Measurements from ENCODE around the gene MARK3.

Gene MARK3

GRCh38 chr14:103428723-103429556 is 43.7 kb downstream of the MARK3 start:
- Mint-ChIP-seq H3K9me3 (no peaks in the 10 kb centered on the region), H3K4me3 (no peak overlapping the region), H3K4me1 (ENCODE audit: low read depth) (peaks cover 52% of the 10 kb centered on the region), H3K27me3 (no peaks in the 10 kb centered on the region), H3K36me3 (ENCODE audit: low read depth) (peaks cover 30% of the 10 kb centered on the region), H3K27ac (peak overlapping the region; percentile 79)

- H3K4me1 Mint-ChIP-seq (ENCODE audit: low read depth), result peaks cover 49% of the 10 kb centered on the region
- H3K9me3 Mint-ChIP-seq, result no peaks in the 10 kb centered on the region
- H3K36me3 Mint-ChIP-seq (ENCODE audit: low read depth), result peaks cover 28% of the 10 kb centered on the region
- no peak overlapping the region for H3K4me3 Mint-ChIP-seq
- no peaks in the 10 kb centered on the region for H3K27me3 Mint-ChIP-seq
- H3K27ac Mint-ChIP-seq, result peak overlapping the region; percentile 63
These were observed 45.1 kb downstream of the MARK3 start for GRCh38 chr14:103430358-103430757.

- no peaks in the 10 kb centered on the region for H3K9me3 Mint-ChIP-seq
- H3K27ac Mint-ChIP-seq, result no peak overlapping the region
- H3K27me3 Mint-ChIP-seq, result no peaks in the 10 kb centered on the region
- peaks cover 35% of the 10 kb centered on the region for H3K4me1 Mint-ChIP-seq (ENCODE audit: low read depth)
- H3K4me3 Mint-ChIP-seq, result no peak overlapping the region
- peaks cover 33% of the 10 kb centered on the region for H3K36me3 Mint-ChIP-seq (ENCODE audit: low read depth)
These were observed 47.4 kb downstream of the MARK3 start for GRCh38 chr14:103432627-103433026.

GRCh38 chr14:103433916-103434563 is 48.8 kb downstream of the MARK3 start:
- Mint-ChIP-seq H3K4me1 (ENCODE audit: low read depth) (peaks cover 21% of the 10 kb centered on the region), H3K27ac (no peak overlapping the region), H3K4me3 (no peak overlapping the region), H3K36me3 (ENCODE audit: low read depth) (peaks cover 41% of the 10 kb centered on the region), H3K9me3 (no peaks in the 10 kb centered on the region), H3K27me3 (no peaks in the 10 kb centered on the region)

GRCh38 chr14:103434868-103435442 is 49.7 kb downstream of the MARK3 start:
- Mint-ChIP-seq H3K36me3 (ENCODE audit: low read depth) (peaks cover 51% of the 10 kb centered on the region), H3K27me3 (no peaks in the 10 kb centered on the region), H3K9me3 (no peaks in the 10 kb centered on the region), H3K27ac (no peak overlapping the region), H3K4me3 (no peak overlapping the region), H3K4me1 (ENCODE audit: low read depth) (peaks cover 14% of the 10 kb centered on the region)

- H3K9me3 Mint-ChIP-seq, result no peaks in the 10 kb centered on the region
- H3K4me1 Mint-ChIP-seq (ENCODE audit: low read depth), result peaks cover 17% of the 10 kb centered on the region
- no peaks in the 10 kb centered on the region for H3K27me3 Mint-ChIP-seq
- no peak overlapping the region for H3K4me3 Mint-ChIP-seq
- no peak overlapping the region for H3K27ac Mint-ChIP-seq
- H3K36me3 Mint-ChIP-seq (ENCODE audit: low read depth), result peaks cover 52% of the 10 kb centered on the region
These were observed 51.3 kb downstream of the MARK3 start for GRCh38 chr14:103436533-103436932.

GRCh38 chr14:103442288-103442687 is 57.1 kb downstream of the MARK3 start:
- Mint-ChIP-seq H3K36me3 (ENCODE audit: low read depth) (peaks cover 52% of the 10 kb centered on the region), H3K27me3 (no peaks in the 10 kb centered on the region), H3K27ac (no peak overlapping the region), H3K4me1 (ENCODE audit: low read depth) (peaks cover 38% of the 10 kb centered on the region), H3K4me3 (no peak overlapping the region), H3K9me3 (no peaks in the 10 kb centered on the region)

GRCh38 chr14:103443111-103443510 is 57.9 kb downstream of the MARK3 start:
- Mint-ChIP-seq H3K27ac (no peak overlapping the region), H3K4me1 (ENCODE audit: low read depth) (peaks cover 46% of the 10 kb centered on the region), H3K36me3 (ENCODE audit: low read depth) (peaks cover 47% of the 10 kb centered on the region), H3K27me3 (no peaks in the 10 kb centered on the region), H3K9me3 (no peaks in the 10 kb centered on the region), H3K4me3 (no peak overlapping the region)

GRCh38 chr14:103444837-103445524 is 59.8 kb downstream of the MARK3 start:
- H3K9me3 Mint-ChIP-seq, result no peaks in the 10 kb centered on the region
- no peaks in the 10 kb centered on the region for H3K27me3 Mint-ChIP-seq
- peaks cover 48% of the 10 kb centered on the region for H3K4me1 Mint-ChIP-seq (ENCODE audit: low read depth)
- peaks cover 37% of the 10 kb centered on the region for H3K36me3 Mint-ChIP-seq (ENCODE audit: low read depth)
- no peak overlapping the region for H3K4me3 Mint-ChIP-seq
- no peak overlapping the region for H3K27ac Mint-ChIP-seq

GRCh38 chr14:103445806-103446205 is 60.6 kb downstream of the MARK3 start:
- H3K36me3 Mint-ChIP-seq (ENCODE audit: low read depth), result peaks cover 37% of the 10 kb centered on the region
- H3K4me1 Mint-ChIP-seq (ENCODE audit: low read depth), result peaks cover 46% of the 10 kb centered on the region
- H3K27ac Mint-ChIP-seq, result no peak overlapping the region
- H3K9me3 Mint-ChIP-seq, result no peaks in the 10 kb centered on the region
- H3K4me3 Mint-ChIP-seq, result no peak overlapping the region
- no peaks in the 10 kb centered on the region for H3K27me3 Mint-ChIP-seq

GRCh38 chr14:103448097-103448496 is 62.9 kb downstream of the MARK3 start:
- Mint-ChIP-seq H3K27ac (no peak overlapping the region), H3K4me1 (ENCODE audit: low read depth) (peaks cover 39% of the 10 kb centered on the region), H3K9me3 (no peaks in the 10 kb centered on the region), H3K27me3 (no peaks in the 10 kb centered on the region), H3K4me3 (no peak overlapping the region), H3K36me3 (ENCODE audit: low read depth) (peaks cover 41% of the 10 kb centered on the region)

GRCh38 chr14:103449634-103450161 is 64.5 kb downstream of the MARK3 start:
- no peak overlapping the region for H3K4me3 Mint-ChIP-seq
- H3K27ac Mint-ChIP-seq, result no peak overlapping the region
- peaks cover 40% of the 10 kb centered on the region for H3K36me3 Mint-ChIP-seq (ENCODE audit: low read depth)
- peaks cover 30% of the 10 kb centered on the region for H3K4me1 Mint-ChIP-seq (ENCODE audit: low read depth)
- H3K9me3 Mint-ChIP-seq, result no peaks in the 10 kb centered on the region
- H3K27me3 Mint-ChIP-seq, result no peaks in the 10 kb centered on the region

- no peak overlapping the region for H3K27ac Mint-ChIP-seq
- no peak overlapping the region for H3K4me3 Mint-ChIP-seq
- H3K27me3 Mint-ChIP-seq, result no peaks in the 10 kb centered on the region
- peaks cover 42% of the 10 kb centered on the region for H3K36me3 Mint-ChIP-seq (ENCODE audit: low read depth)
- peaks cover 28% of the 10 kb centered on the region for H3K4me1 Mint-ChIP-seq (ENCODE audit: low read depth)
- H3K9me3 Mint-ChIP-seq, result no peaks in the 10 kb centered on the region
These were observed 65.2 kb downstream of the MARK3 start for GRCh38 chr14:103450416-103450815.

- H3K4me1 Mint-ChIP-seq (ENCODE audit: low read depth), result peaks cover 18% of the 10 kb centered on the region
- H3K27ac Mint-ChIP-seq, result no peak overlapping the region
- no peak overlapping the region for H3K4me3 Mint-ChIP-seq
- H3K9me3 Mint-ChIP-seq, result no peaks in the 10 kb centered on the region
- H3K27me3 Mint-ChIP-seq, result no peaks in the 10 kb centered on the region
- H3K36me3 Mint-ChIP-seq (ENCODE audit: low read depth), result peaks cover 40% of the 10 kb centered on the region
These were observed 66.2 kb downstream of the MARK3 start for GRCh38 chr14:103451401-103451800.

- H3K27ac Mint-ChIP-seq, result no peak overlapping the region
- H3K4me3 Mint-ChIP-seq, result no peak overlapping the region
- peaks cover 47% of the 10 kb centered on the region for H3K36me3 Mint-ChIP-seq (ENCODE audit: low read depth)
- no peaks in the 10 kb centered on the region for H3K4me1 Mint-ChIP-seq (ENCODE audit: low read depth)
- no peaks in the 10 kb centered on the region for H3K27me3 Mint-ChIP-seq
- H3K9me3 Mint-ChIP-seq, result no peaks in the 10 kb centered on the region
These were observed 68.6 kb downstream of the MARK3 start for GRCh38 chr14:103453791-103454190.
